OCI-LY3 (cell line): ENCODE measurements around the gene PTCHD4.

Experiments
- CTCF ChIP-seq: fragments of 200-600, 300-600 bp; sonication (generic); IDR thresholded peaks from 2 replicates; pipeline ENCODE4 v1.5.1; 2014; ENCODE audit warnings: antibody characterized with exemption, low read length, low read depth
- EZH2phosphoT487 ChIP-seq: fragments of 200-600 bp; shearing (Covaris generic); IDR thresholded peaks from 2 replicates; pipeline ENCODE4 v1.6.1; 2018; ENCODE audit warnings: antibody characterized with exemption, mixed run types, low read depth

- no peak for TF ChIP-seq CTCF
- no peak for TF ChIP-seq EZH2phosphoT487
Measured at GRCh38 chr6:48075181-48075580, 35.8 kb downstream of the PTCHD4 start.
